Articular chondrocyte of knee joint (primary cell): Measurements from ENCODE around the gene SPINK1. TPM values are rescaled to one million over a fixed set of nuclear protein-coding genes. Genes with fewer than 3 reads are reported as not detected.

ENCODE experiments used
- total RNA-seq: library from RNA; depleted of rRNA; stranded (reverse); fragments of >200 nt; gene quantifications from 2 replicates; pipeline ENCODE4 v1.2.3, GENCODE V29; 2012

The SPINK1 gene, protein sequence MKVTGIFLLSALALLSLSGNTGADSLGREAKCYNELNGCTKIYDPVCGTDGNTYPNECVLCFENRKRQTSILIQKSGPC
- total RNA-seq = not detected in 2 replicates

DNA sequence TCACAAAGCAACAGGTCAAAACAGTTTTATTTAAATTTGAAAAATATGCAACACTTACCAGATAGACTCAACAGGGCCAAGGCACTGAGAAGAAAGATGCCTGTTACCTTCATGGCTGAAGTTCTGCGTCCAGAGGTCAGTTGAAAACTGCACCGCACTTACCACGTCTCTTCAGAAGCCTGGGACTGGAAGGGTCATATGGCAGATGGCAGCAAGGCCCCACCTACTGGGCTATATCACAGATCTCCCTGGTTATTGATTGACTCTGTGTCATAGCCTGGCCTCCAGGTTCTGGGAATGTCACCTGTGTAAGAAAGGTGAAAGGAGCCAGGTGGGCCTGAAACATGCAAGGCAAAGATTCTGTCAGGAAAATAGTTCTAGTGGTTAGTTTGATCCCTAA, at the start of gene SPINK1:
Gene SPINK1 (minus strand): TSS at position 207 of the 400 bp plus-strand sequence. CDS start 94 bp downstream, at position 113.

DNA sequence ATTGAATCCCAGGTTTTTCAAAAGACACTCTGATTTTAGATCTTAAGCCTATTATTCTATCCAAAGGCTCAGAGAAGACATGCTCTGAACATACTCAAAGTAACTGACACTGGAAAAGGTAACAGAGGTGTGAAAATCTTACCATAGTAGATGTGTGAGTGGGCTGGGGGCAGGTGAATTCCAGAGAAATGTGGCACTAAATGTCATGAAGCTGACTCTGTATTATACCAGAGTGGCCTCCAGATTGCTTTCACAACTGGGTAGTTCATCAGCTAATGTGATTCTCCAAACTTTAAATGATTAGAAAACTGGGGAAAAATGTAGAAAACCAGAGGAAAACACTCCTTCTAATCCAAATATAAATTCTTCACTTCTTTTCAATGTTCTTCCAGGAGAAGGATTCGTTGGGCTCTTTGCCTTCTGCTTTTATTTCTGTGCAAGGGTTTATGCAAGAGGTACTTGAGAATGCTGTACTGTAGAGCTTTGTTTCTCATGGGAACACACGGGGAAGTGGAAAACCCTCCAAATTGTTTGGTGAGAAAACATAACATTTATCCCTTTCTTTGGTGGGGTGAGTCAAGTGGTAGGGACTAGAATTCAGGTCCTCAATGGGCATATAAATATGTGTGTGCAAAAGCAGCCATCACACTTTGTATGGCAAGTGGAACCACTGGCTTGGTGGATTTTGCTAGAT, 46.7 kb upstream of the SPINK1 start, which contains the start of gene SCGB3A2:
Gene SCGB3A2 (plus strand): TSS at position 646 of the 694 bp plus-strand sequence. CDS start 93 bp downstream, outside the sequence.

DNA sequence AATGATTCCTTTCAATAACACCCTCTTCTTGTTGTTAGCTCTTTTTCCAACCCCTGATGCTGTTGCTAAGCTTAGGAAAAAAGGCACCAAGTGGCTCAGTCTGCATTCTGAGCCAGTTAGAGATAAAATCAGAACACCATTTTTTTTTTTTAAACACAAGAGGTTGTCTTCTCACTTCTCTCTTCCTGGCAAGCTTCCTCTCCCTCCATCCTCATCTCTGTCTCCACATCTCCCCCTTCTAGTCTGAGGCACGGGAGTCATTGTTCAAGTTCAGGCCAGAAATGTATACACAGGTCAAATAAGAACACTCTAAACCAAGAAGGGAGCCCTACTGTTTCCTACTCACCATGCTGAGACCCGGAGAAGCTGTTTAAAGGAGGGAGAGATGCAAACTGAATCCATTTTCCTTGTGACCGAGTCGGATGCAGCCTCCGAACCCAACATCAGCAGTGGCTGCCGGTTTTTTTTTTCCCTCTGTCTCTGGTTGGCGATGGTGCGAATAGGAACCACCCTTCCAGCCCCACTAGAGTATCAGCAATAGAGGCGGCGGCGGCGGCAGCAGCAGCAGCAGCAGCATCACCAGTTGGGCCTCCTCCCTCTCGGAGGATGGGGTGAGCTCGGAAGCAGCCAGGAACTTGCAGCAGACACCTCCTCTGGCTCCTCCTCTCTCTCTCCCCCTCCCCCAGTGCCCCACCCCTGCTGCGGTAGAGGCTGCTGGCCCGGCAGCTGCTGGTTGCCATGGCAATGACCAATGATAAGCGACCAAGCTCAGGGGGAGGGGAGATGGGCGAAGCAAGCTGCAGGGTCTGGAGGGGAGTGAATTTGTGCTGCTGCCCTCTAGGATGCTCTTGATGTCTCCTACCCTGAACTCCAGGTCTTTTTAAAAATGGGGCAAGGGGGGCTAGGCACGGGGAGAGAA, 49.1 kb downstream of the SPINK1 start, which contains the start of gene JAKMIP2:
Gene JAKMIP2 (minus strand): TSS at position 619 of the 919 bp plus-strand sequence. CDS start 110,922 bp downstream, outside the sequence.

Other genes starting within 250 kb of the SPINK1 start
- gene JAKMIP2, start 48.9 kb downstream of the SPINK1 start, total RNA-seq = 0.54 TPM in 1 of 2 replicates, not detected in the other
- not detected in 2 replicates for gene SCGB3A2, start 47.0 kb upstream of the SPINK1 start, total RNA-seq
- 0.39 TPM in 1 of 2 replicates, not detected in the other for gene C5orf46, start 74.9 kb upstream of the SPINK1 start, total RNA-seq
- not detected in 2 replicates for gene SPINK5, start 232.3 kb upstream of the SPINK1 start, total RNA-seq